Spinal cord (tissue), 10 donors: ENCODE data around the gene PLEKHO2. TPM values are rescaled to one million over a fixed set of nuclear protein-coding genes. Genes with fewer than 3 reads are reported as not detected.

Experiments used
- DNase-seq, 6 donors: peaks; one replicate each; pipeline versions ENCODE4 v3.0.0 to v3.0.0-alpha.2; 2013 to 2015; ENCODE audit warnings: low spot score in 6 of 6, low read depth in 4 of 6
- H3K27ac ChIP-seq: one replicate; pipeline ENCODE4 v1.5.1; 2013; ENCODE audit warnings: low read depth, low read length, control low read depth
- H3K27me3 ChIP-seq: one replicate; pipeline ENCODE4 v1.6.1; 2013; ENCODE audit warnings: low read length; ENCODE audit not compliant: control insufficient read depth, insufficient read depth
- H3K36me3 ChIP-seq: one replicate; pipeline ENCODE4 v1.6.1; 2013; ENCODE audit warnings: low read length; ENCODE audit not compliant: control insufficient read depth, insufficient read depth
- H3K4me1 ChIP-seq: one replicate; pipeline ENCODE4 v1.6.1; 2013; ENCODE audit warnings: low read length; ENCODE audit not compliant: control insufficient read depth, insufficient read depth
- H3K4me3 ChIP-seq: one replicate; pipeline ENCODE4 v1.5.1; 2013; ENCODE audit warnings: low read depth, low read length, control low read depth
- H3K9me3 ChIP-seq: one replicate; pipeline ENCODE4 v1.6.1; 2013; ENCODE audit warnings: low read length; ENCODE audit not compliant: control insufficient read depth, insufficient read depth
- WGBS: methylation state at CpG from one replicate; pipeline ENCODE4 v1.1.5; 2013; ENCODE audit warnings: missing lambda C conversion rate; ENCODE audit not compliant: insufficient coverage; 5-methylcytosine and 5-hydroxymethylcytosine counted together
- polyA plus RNA-seq, 2 donors: library from polyadenylated mRNA; unstranded; fragments of 120-200 nt; gene quantifications; one replicate each; pipeline ENCODE4 v1.2.1, GENCODE V29; 2013; ENCODE audit not compliant: insufficient read length in 2 of 2
- total RNA-seq, 2 donors: library from RNA; depleted of rRNA in 1 of 2; stranded (reverse); fragments of 120-200 nt in 1 of 2; fragments of >200 nt in 1 of 2; gene quantifications; one replicate each; pipeline versions ENCODE4 v1.2.3 to v1.2.4, GENCODE V29; 2013 to 2014
- donor health status: healthy.

The PLEKHO2 gene
- total and polyA plus RNA-seq, 4 donors = 13.2 to 26.0 (median 16.3) TPM

GRCh38 chr15:64862408-64862807 is 20.7 kb downstream of the PLEKHO2 start:
- WGBS = no CpG with 5 or more reads among the region's 1 CpG
- Histone ChIP-seq H3K27ac (no peak overlapping the region), H3K27me3 (no peaks in the 10 kb centered on the region), H3K9me3 (no peaks in the 10 kb centered on the region), H3K36me3 (peaks cover 62% of the 10 kb centered on the region), H3K4me1 (peaks cover 48% of the 10 kb centered on the region), H3K4me3 (no peak overlapping the region)
- DNase-seq = no peak

- Histone ChIP-seq H3K4me3 (no peak overlapping the region), H3K27ac (no peak overlapping the region), H3K9me3 (no peaks in the 10 kb centered on the region), H3K27me3 (no peaks in the 10 kb centered on the region), H3K36me3 (peaks cover 62% of the 10 kb centered on the region), H3K4me1 (peaks cover 43% of the 10 kb centered on the region)
- DNase-seq = no peak
- WGBS = 62% methylated on average over 1 of the region's 1 CpG
Measured at GRCh38 chr15:64864068-64864467, 22.4 kb downstream of the PLEKHO2 start.

- H3K27ac ChIP-seq = peak overlapping the region; percentile 79
- no peaks in the 10 kb centered on the region for H3K27me3 ChIP-seq
- H3K36me3 ChIP-seq = peaks cover 52% of the 10 kb centered on the region
- WGBS = 90% methylated on average over 11 of the region's 12 CpGs
- no peak for DNase-seq
- H3K4me1 ChIP-seq = peaks cover 39% of the 10 kb centered on the region
- no peak overlapping the region for H3K4me3 ChIP-seq
- no peaks in the 10 kb centered on the region for H3K9me3 ChIP-seq
Measured at GRCh38 chr15:64865126-64865997, 23.6 kb downstream of the PLEKHO2 start.

GRCh38 chr15:64865998-64866520 is 24.3 kb downstream of the PLEKHO2 start:
- peak in 2 of 6 donors; percentile 24 to 61 for DNase-seq
- Histone ChIP-seq H3K4me1 (peaks cover 33% of the 10 kb centered on the region), H3K27ac (peak overlapping the region; percentile 79), H3K27me3 (no peaks in the 10 kb centered on the region), H3K4me3 (no peak overlapping the region), H3K36me3 (peaks cover 47% of the 10 kb centered on the region), H3K9me3 (no peaks in the 10 kb centered on the region)
- 55% methylated on average over 5 of the region's 6 CpGs for WGBS

- peaks cover 26% of the 10 kb centered on the region for H3K36me3 ChIP-seq
- H3K9me3 ChIP-seq = no peaks in the 10 kb centered on the region
- no peak overlapping the region for H3K27ac ChIP-seq
- H3K4me1 ChIP-seq = peaks cover 29% of the 10 kb centered on the region
- H3K4me3 ChIP-seq = no peak overlapping the region
- H3K27me3 ChIP-seq = no peaks in the 10 kb centered on the region
- no peak for DNase-seq
Measured at GRCh38 chr15:64869501-64869900, 27.8 kb downstream of the PLEKHO2 start.

GRCh38 chr15:64870353-64870752 is 28.6 kb downstream of the PLEKHO2 start:
- H3K4me1 ChIP-seq = peaks cover 22% of the 10 kb centered on the region
- no peaks in the 10 kb centered on the region for H3K27me3 ChIP-seq
- no peak overlapping the region for H3K4me3 ChIP-seq
- peaks cover 18% of the 10 kb centered on the region for H3K36me3 ChIP-seq
- WGBS = 85% methylated on average over 9 of the region's 9 CpGs
- no peaks in the 10 kb centered on the region for H3K9me3 ChIP-seq
- DNase-seq = no peak
- H3K27ac ChIP-seq = no peak overlapping the region

GRCh38 chr15:64875641-64876223 is 34.0 kb downstream of the PLEKHO2 start:
- H3K27ac ChIP-seq = no peak overlapping the region
- no peak overlapping the region for H3K4me3 ChIP-seq
- no peak for DNase-seq
- peaks cover 8% of the 10 kb centered on the region for H3K4me1 ChIP-seq
- no peaks in the 10 kb centered on the region for H3K9me3 ChIP-seq
- peaks cover 2% of the 10 kb centered on the region for H3K36me3 ChIP-seq
- 100% methylated on average over 3 of the region's 3 CpGs for WGBS
- no peaks in the 10 kb centered on the region for H3K27me3 ChIP-seq

GRCh38 chr15:64877435-64877834 is 35.7 kb downstream of the PLEKHO2 start:
- Histone ChIP-seq H3K4me3 (no peak overlapping the region), H3K36me3 (peaks cover 2% of the 10 kb centered on the region), H3K4me1 (peaks cover 13% of the 10 kb centered on the region), H3K27ac (peak overlapping the region; percentile 40), H3K27me3 (no peaks in the 10 kb centered on the region), H3K9me3 (no peaks in the 10 kb centered on the region)
- 81% methylated on average over 3 of the region's 3 CpGs for whole genome bisulfite sequencing
- no peak for DNase-seq

- Histone ChIP-seq H3K27ac (peak overlapping the region; percentile 52), H3K9me3 (no peaks in the 10 kb centered on the region), H3K36me3 (peaks cover 2% of the 10 kb centered on the region), H3K27me3 (no peaks in the 10 kb centered on the region), H3K4me1 (peaks cover 15% of the 10 kb centered on the region), H3K4me3 (no peak overlapping the region)
- 100% methylated on average over 4 of the region's 8 CpGs for WGBS
- DNase-seq = no peak
Measured at GRCh38 chr15:64878705-64879104, 37.0 kb downstream of the PLEKHO2 start.
